Erythroblast (primary cell): ENCODE measurements around the gene LRRN3.

Experiments
- GATA1 ChIP-seq: IDR thresholded peaks from 2 replicates; pipeline ENCODE4 v1.6.1; 2011; ENCODE audit warnings: low read depth, mild to moderate bottlenecking, control low read depth, low read length, moderate library complexity
- POLR2A ChIP-seq: IDR thresholded peaks from 2 replicates; pipeline ENCODE4 v1.6.1; 2011; ENCODE audit warnings: mild to moderate bottlenecking, low read length

DNA sequence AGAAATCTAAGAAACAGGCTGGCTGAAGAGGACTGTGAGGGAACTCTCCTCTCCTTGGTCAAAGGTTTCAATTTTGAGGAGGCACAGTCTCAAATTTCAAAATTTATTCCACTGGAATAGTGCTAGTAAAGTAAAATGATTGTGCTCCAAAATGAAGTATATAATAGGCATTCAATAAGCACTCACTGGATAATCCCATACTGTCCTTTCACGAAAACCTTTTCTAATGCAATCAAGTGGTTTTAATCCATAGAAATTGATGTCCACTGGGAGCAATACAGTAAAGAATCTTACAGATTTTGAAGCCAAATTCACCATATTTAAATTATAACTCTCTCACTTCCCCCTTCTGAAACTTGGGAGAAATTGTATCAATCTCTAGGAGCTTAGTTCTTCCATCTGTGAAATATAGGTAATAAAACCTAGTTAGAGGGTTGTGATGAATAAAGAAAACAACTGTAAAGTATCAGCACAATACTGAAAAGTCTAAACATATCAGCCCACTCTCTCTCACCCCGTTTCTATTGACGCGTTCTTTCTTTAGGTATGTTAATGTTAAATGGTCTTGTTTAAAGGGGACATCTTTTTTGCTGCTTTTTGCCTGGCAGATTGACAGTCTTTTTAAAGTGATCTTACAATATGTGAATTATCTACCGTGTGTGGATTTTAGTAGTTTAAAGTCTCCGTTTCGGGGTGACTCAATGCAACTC is 40.8 kb upstream of the LRRN3 start:
- TF ChIP-seq POLR2A (no peak), GATA1 (no peak)
